Testis (tissue), 2 donors: ENCODE results near the gene VSX1.

Experiments
- POLR2A ChIP-seq: fragments of 450-650 bp; IDR thresholded peaks from one replicate; pipeline ENCODE4 v1.6.1; 2017; ENCODE audit warnings: antibody characterized with exemption, mild to moderate bottlenecking, moderate library complexity
- TF ChIP-seq, protein P1 (sequence below), 3 experiments: fragments of 450-650 bp in 2 of 3; fragments of 200-600 bp in 1 of 3; sonication (generic) in 1 of 3; IDR thresholded peaks; one replicate each; pipeline ENCODE4 v1.5.1; 2016 to 2019; ENCODE audit warnings: antibody characterized with exemption in 3 of 3, mild to moderate bottlenecking in 2 of 3, moderate library complexity in 1 of 3

DNA sequence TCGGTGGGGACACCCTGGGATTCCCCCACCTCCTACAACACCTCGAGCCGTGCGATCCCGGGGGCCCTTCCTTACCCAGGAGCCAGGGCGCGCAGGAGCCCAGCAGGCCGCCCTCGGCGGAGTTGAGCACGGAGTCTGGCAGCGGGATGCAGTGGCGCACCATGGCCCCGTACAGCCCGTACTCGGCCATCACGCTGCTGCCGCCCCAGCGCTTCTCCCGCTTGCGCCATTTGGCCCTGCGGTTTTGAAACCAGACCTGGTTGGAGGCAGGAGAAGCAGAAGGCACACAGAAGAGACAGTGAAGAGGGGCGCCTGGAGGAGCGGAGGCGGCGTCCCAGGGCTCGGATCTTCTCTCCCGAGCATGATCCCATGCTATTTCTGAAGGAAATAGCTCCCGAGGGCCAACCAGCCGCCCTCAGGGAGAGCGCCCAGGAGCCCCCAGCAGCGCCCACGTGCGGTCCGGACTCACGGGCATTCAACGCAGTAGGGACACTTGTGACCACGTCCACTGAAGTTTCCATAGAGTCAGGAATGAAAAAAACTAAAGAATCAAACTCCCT is 4.3 kb downstream of the VSX1 start:
- TF ChIP-seq, protein P1, sequence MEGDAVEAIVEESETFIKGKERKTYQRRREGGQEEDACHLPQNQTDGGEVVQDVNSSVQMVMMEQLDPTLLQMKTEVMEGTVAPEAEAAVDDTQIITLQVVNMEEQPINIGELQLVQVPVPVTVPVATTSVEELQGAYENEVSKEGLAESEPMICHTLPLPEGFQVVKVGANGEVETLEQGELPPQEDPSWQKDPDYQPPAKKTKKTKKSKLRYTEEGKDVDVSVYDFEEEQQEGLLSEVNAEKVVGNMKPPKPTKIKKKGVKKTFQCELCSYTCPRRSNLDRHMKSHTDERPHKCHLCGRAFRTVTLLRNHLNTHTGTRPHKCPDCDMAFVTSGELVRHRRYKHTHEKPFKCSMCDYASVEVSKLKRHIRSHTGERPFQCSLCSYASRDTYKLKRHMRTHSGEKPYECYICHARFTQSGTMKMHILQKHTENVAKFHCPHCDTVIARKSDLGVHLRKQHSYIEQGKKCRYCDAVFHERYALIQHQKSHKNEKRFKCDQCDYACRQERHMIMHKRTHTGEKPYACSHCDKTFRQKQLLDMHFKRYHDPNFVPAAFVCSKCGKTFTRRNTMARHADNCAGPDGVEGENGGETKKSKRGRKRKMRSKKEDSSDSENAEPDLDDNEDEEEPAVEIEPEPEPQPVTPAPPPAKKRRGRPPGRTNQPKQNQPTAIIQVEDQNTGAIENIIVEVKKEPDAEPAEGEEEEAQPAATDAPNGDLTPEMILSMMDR (IDR thresholded peaks at IDR 0.05), result no peak
- no peak for TF ChIP-seq POLR2A
